Measurements from ENCODE around the gene MPC1. TPM values are rescaled to one million over a fixed set of nuclear protein-coding genes. Genes with fewer than 3 reads are reported as not detected.

Gene MPC1
- total and polyA plus RNA-seq, 3 experiments from 2014 or later, result 36.3 to 62.1 (median 39.3) TPM

- H3K4me1 ChIP-seq (ENCODE audit: insufficient read depth, low read length), result peaks cover 68% of the 10 kb centered on the region
- H3K27me3 ChIP-seq (ENCODE audit: insufficient read depth, low read length, poor library complexity, severe bottlenecking), result no peaks in the 10 kb centered on the region
- peak overlapping the region; percentile 25 for H3K27ac ChIP-seq (ENCODE audit: low read depth, low read length)
- peak in 1 of 5 donors; percentile 46 for DNase-seq
- H3K9me3 Mint-ChIP-seq, result peaks cover 0 to 2% (median 0%) of the 10 kb centered on the region in 5 donors
- H3K9me3 ChIP-seq (ENCODE audit: low read length), result no peaks in the 10 kb centered on the region
- H3K36me3 Mint-ChIP-seq, result peaks cover 2 to 7% (median 4%) of the 10 kb centered on the region in 3 donors
- H3K4me3 ChIP-seq (ENCODE audit: low read length), result no peak overlapping the region
- H3K4me1 Mint-ChIP-seq, result peaks cover 69 to 79% (median 74%) of the 10 kb centered on the region in 3 donors
- H3K4me3 Mint-ChIP-seq, result peak overlapping the region; percentile 21 to 88 (median 75)
- ChIA-PET POLR2A (interaction anchor here (1.0 kb wide), 1 partner anchor 16 kb away, joined by 3 read pairs; no protein-coding TSS in a partner anchor), CTCF (interaction anchor here (0.9 to 1.9 kb wide), 3 partner anchors 16 to 38 kb away, joined by 3 to 10 read pairs (median 5); no protein-coding TSS in a partner anchor)
- H3K27ac Mint-ChIP-seq, result peak overlapping the region; percentile 95 to 100 (median 98)
- H3K27me3 Mint-ChIP-seq, result peaks cover 0 to 7% of the 10 kb centered on the region in 2 donors
- H3K36me3 ChIP-seq (ENCODE audit: insufficient read depth, low read length), result no peaks in the 10 kb centered on the region
These were observed 37.0 kb upstream of the MPC1 start for GRCh38 chr6:166419717-166420116.

- Histone ChIP-seq H3K36me3 (ENCODE audit: insufficient read depth, low read length) (no peaks in the 10 kb centered on the region), H3K4me3 (ENCODE audit: low read length) (no peak overlapping the region), H3K9me3 (ENCODE audit: low read length) (no peaks in the 10 kb centered on the region), H3K4me1 (ENCODE audit: insufficient read depth, low read length) (peaks cover 72% of the 10 kb centered on the region), H3K27ac (ENCODE audit: low read depth, low read length) (peak overlapping the region; percentile 25), H3K27me3 (ENCODE audit: insufficient read depth, low read length, poor library complexity, severe bottlenecking) (no peaks in the 10 kb centered on the region)
- peaks cover 0 to 7% of the 10 kb centered on the region in 2 donors for H3K27me3 Mint-ChIP-seq
- CTCF ChIA-PET, result interaction anchor here (0.9 to 1.9 kb wide), 4 partner anchors 12 to 38 kb away, joined by 3 to 10 read pairs (median 5); no protein-coding TSS in a partner anchor
- H3K4me3 Mint-ChIP-seq, result peak overlapping the region; percentile 21 to 88 (median 75)
- peaks cover 73 to 82% (median 78%) of the 10 kb centered on the region in 3 donors for H3K4me1 Mint-ChIP-seq
- peaks cover 0 to 2% (median 0%) of the 10 kb centered on the region in 5 donors for H3K9me3 Mint-ChIP-seq
- peaks cover 2 to 7% (median 4%) of the 10 kb centered on the region in 3 donors for H3K36me3 Mint-ChIP-seq
- POLR2A ChIA-PET, result interaction anchor here (1.0 kb wide), 1 partner anchor 16 kb away, joined by 3 read pairs; no protein-coding TSS in a partner anchor
- peak overlapping the region; percentile 95 to 100 (median 98) for H3K27ac Mint-ChIP-seq
- DNase-seq, result peak; percentile 34 to 83 (median 57)
These were observed 36.5 kb upstream of the MPC1 start for GRCh38 chr6:166419286-166419685.

GRCh38 chr6:166418691-166419143 lies 36.0 kb upstream of the MPC1 start:
- Histone ChIP-seq H3K27me3 (ENCODE audit: insufficient read depth, low read length, poor library complexity, severe bottlenecking) (no peaks in the 10 kb centered on the region), H3K36me3 (ENCODE audit: insufficient read depth, low read length) (no peaks in the 10 kb centered on the region), H3K4me3 (ENCODE audit: low read length) (no peak overlapping the region), H3K9me3 (ENCODE audit: low read length) (no peaks in the 10 kb centered on the region), H3K4me1 (ENCODE audit: insufficient read depth, low read length) (peaks cover 77% of the 10 kb centered on the region), H3K27ac (ENCODE audit: low read depth, low read length) (no peak overlapping the region)
- Mint-ChIP-seq H3K36me3 (peaks cover 2 to 7% (median 4%) of the 10 kb centered on the region in 3 donors), H3K4me1 (peaks cover 78 to 84% (median 84%) of the 10 kb centered on the region in 3 donors), H3K9me3 (peaks cover 0 to 2% (median 0%) of the 10 kb centered on the region in 5 donors), H3K27ac (peak overlapping the region; percentile 95 to 100 (median 98)), H3K4me3 (peak overlapping the region; percentile 21 to 88 (median 75)), H3K27me3 (peaks cover 0 to 7% of the 10 kb centered on the region in 2 donors)
- POLR2A ChIA-PET, result interaction anchor here (0.5 to 1.0 kb wide), 3 partner anchors 9 to 796 kb away, joined by 3 to 5 read pairs (median 5); no protein-coding TSS in a partner anchor
- CTCF ChIA-PET, result interaction anchor here (0.9 to 1.9 kb wide), 5 partner anchors 12 to 37 kb away, joined by 3 to 10 read pairs (median 5); no protein-coding TSS in a partner anchor
- peak in 3 of 5 donors; percentile 27 to 60 (median 38) for DNase-seq

- Mint-ChIP-seq H3K4me1 (peaks cover 85 to 95% (median 91%) of the 10 kb centered on the region in 3 donors), H3K27ac (peak overlapping the region; percentile 95 to 100 (median 98)), H3K36me3 (peaks cover 2 to 7% (median 4%) of the 10 kb centered on the region in 3 donors), H3K9me3 (peaks cover 0 to 2% (median 0%) of the 10 kb centered on the region in 5 donors), H3K27me3 (peaks cover 0 to 7% of the 10 kb centered on the region in 2 donors), H3K4me3 (peak overlapping the region; percentile 68 to 82 (median 76))
- no peak overlapping the region for H3K27ac ChIP-seq (ENCODE audit: low read depth, low read length)
- H3K27me3 ChIP-seq (ENCODE audit: insufficient read depth, low read length, poor library complexity, severe bottlenecking), result no peaks in the 10 kb centered on the region
- ChIA-PET POLR2A (interaction anchor here (0.6 to 0.7 kb wide), 2 partner anchors 18 to 22 kb away, joined by 3 read pairs; no protein-coding TSS in a partner anchor), CTCF (interaction anchor here (0.6 to 1.6 kb wide), 6 partner anchors 12 to 71 kb away, joined by 3 to 7 read pairs (median 4); no protein-coding TSS in a partner anchor)
- peak; percentile 34 to 87 (median 82) for DNase-seq
- no peaks in the 10 kb centered on the region for H3K9me3 ChIP-seq (ENCODE audit: low read length)
- H3K4me1 ChIP-seq (ENCODE audit: insufficient read depth, low read length), result peaks cover 91% of the 10 kb centered on the region
- H3K36me3 ChIP-seq (ENCODE audit: insufficient read depth, low read length), result no peaks in the 10 kb centered on the region
- H3K4me3 ChIP-seq (ENCODE audit: low read length), result no peak overlapping the region
These were observed 34.5 kb upstream of the MPC1 start for GRCh38 chr6:166417285-166417691.

- Histone ChIP-seq H3K27me3 (ENCODE audit: insufficient read depth, low read length, poor library complexity, severe bottlenecking) (no peaks in the 10 kb centered on the region), H3K27ac (ENCODE audit: low read depth, low read length) (no peak overlapping the region), H3K36me3 (ENCODE audit: insufficient read depth, low read length) (no peaks in the 10 kb centered on the region), H3K4me1 (ENCODE audit: insufficient read depth, low read length) (peaks cover 99% of the 10 kb centered on the region), H3K4me3 (ENCODE audit: low read length) (peak overlapping the region; percentile 6), H3K9me3 (ENCODE audit: low read length) (no peaks in the 10 kb centered on the region)
- ChIA-PET CTCF (interaction anchor here (1.1 to 3.0 kb wide), 5 partner anchors 8 to 102 kb away, joined by 3 to 24 read pairs (median 7); no protein-coding TSS in a partner anchor), POLR2A (no interaction called here)
- peaks cover 91 to 99% (median 96%) of the 10 kb centered on the region in 3 donors for H3K4me1 Mint-ChIP-seq
- H3K9me3 Mint-ChIP-seq, result peaks cover 0 to 2% (median 0%) of the 10 kb centered on the region in 5 donors
- H3K27me3 Mint-ChIP-seq, result peaks cover 0 to 7% of the 10 kb centered on the region in 2 donors
- peak overlapping the region in 6 of 7 donors; percentile 68 to 84 (median 71) for H3K4me3 Mint-ChIP-seq
- H3K36me3 Mint-ChIP-seq, result peaks cover 0 to 7% (median 4%) of the 10 kb centered on the region in 3 donors
- DNase-seq, result peak in 1 of 5 donors; percentile 8
- H3K27ac Mint-ChIP-seq, result peak overlapping the region; percentile 95 to 100 (median 98)
These were observed 33.1 kb upstream of the MPC1 start for GRCh38 chr6:166415833-166416347.

- Histone ChIP-seq H3K9me3 (ENCODE audit: low read length) (no peaks in the 10 kb centered on the region), H3K36me3 (ENCODE audit: insufficient read depth, low read length) (no peaks in the 10 kb centered on the region), H3K4me1 (ENCODE audit: insufficient read depth, low read length) (peaks cover 99% of the 10 kb centered on the region), H3K27me3 (ENCODE audit: insufficient read depth, low read length, poor library complexity, severe bottlenecking) (no peaks in the 10 kb centered on the region), H3K27ac (ENCODE audit: low read depth, low read length) (no peak overlapping the region), H3K4me3 (ENCODE audit: low read length) (peak overlapping the region; percentile 6)
- H3K36me3 Mint-ChIP-seq, result peaks cover 0 to 7% (median 4%) of the 10 kb centered on the region in 3 donors
- ChIA-PET CTCF (interaction anchor here (0.6 to 3.0 kb wide), 4 partner anchors 9 to 102 kb away, joined by 3 to 24 read pairs (median 3); no protein-coding TSS in a partner anchor), POLR2A (interaction anchor here (1.6 kb wide), 1 partner anchor 74 kb away, joined by 4 read pairs; no protein-coding TSS in a partner anchor)
- H3K9me3 Mint-ChIP-seq, result peaks cover 0 to 2% (median 0%) of the 10 kb centered on the region in 5 donors
- peak overlapping the region; percentile 95 to 100 (median 98) for H3K27ac Mint-ChIP-seq
- H3K4me3 Mint-ChIP-seq, result peak overlapping the region; percentile 28 to 82 (median 68)
- DNase-seq, result peak in 4 of 5 donors; percentile 23 to 68 (median 56)
- H3K4me1 Mint-ChIP-seq, result peaks cover 93 to 99% (median 96%) of the 10 kb centered on the region in 3 donors
- peaks cover 0 to 7% of the 10 kb centered on the region in 2 donors for H3K27me3 Mint-ChIP-seq
These were observed 32.6 kb upstream of the MPC1 start for GRCh38 chr6:166415306-166415705.

- peak overlapping the region; percentile 81 to 98 (median 86) for H3K27ac Mint-ChIP-seq
- Histone ChIP-seq H3K36me3 (ENCODE audit: insufficient read depth, low read length) (no peaks in the 10 kb centered on the region), H3K4me1 (ENCODE audit: insufficient read depth, low read length) (peaks cover 82% of the 10 kb centered on the region), H3K27me3 (ENCODE audit: insufficient read depth, low read length, poor library complexity, severe bottlenecking) (no peaks in the 10 kb centered on the region), H3K4me3 (ENCODE audit: low read length) (no peak overlapping the region), H3K27ac (ENCODE audit: low read depth, low read length) (no peak overlapping the region), H3K9me3 (ENCODE audit: low read length) (no peaks in the 10 kb centered on the region)
- ChIA-PET POLR2A (interaction anchor here (1.6 kb wide), 1 partner anchor 76 kb away, joined by 4 read pairs; no protein-coding TSS in a partner anchor), CTCF (interaction anchor here (1.2 to 3.0 kb wide), 3 partner anchors 9 to 32 kb away, joined by 3 to 24 read pairs (median 3); no protein-coding TSS in a partner anchor)
- H3K36me3 Mint-ChIP-seq, result peaks cover 0 to 7% (median 3%) of the 10 kb centered on the region in 3 donors
- H3K27me3 Mint-ChIP-seq, result peaks cover 0 to 7% of the 10 kb centered on the region in 2 donors
- H3K4me1 Mint-ChIP-seq, result peaks cover 87 to 99% (median 96%) of the 10 kb centered on the region in 3 donors
- peak in 3 of 5 donors; percentile 42 to 66 (median 44) for DNase-seq
- H3K4me3 Mint-ChIP-seq, result peak overlapping the region; percentile 23 to 82 (median 67)
- H3K9me3 Mint-ChIP-seq, result peaks cover 0 to 2% (median 0%) of the 10 kb centered on the region in 5 donors
These were observed 30.8 kb upstream of the MPC1 start for GRCh38 chr6:166413491-166413951.
